ENCODE data around the gene NEMP2. TPM values are rescaled to one million over a fixed set of nuclear protein-coding genes. Genes with fewer than 3 reads are reported as not detected.

Gene NEMP2
- total RNA-seq, 2 experiments from 2014 or later = 11.6 to 12.2 TPM

DNA sequence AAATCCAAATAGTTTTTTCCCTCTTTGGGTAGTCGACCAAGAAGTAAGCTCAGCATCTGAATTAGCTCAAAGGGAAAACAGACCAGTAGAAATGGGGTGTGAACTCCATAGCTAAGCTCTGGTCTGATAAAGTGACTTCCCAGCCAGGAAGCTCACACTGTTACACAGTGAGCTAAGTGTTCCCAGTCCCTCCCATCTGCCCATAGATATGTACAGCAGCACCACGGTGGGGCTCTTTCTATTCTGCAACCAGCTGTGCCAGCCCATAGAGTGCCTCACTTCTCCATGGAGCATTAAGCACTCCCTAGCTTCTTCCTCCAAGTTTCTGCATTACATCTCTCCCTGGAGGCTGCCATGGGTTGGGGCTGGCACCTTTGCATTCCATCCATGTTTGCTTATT is 27.6 kb upstream of the NEMP2 start:
- Histone ChIP-seq H3K27ac (ENCODE audit: low read depth in 1 of 2, low read length in 2 of 2) (no peak overlapping the region), H3K9me3 (ENCODE audit: control insufficient read depth in 1 of 2, insufficient read depth in 1 of 2, low read length in 2 of 2) (peaks cover 0 to 6% of the 10 kb centered on the region in 2 experiments), H3K4me3 (ENCODE audit: low read length) (no peak overlapping the region), H3K4me1 (ENCODE audit: insufficient read depth, low read length) (peaks cover 4% of the 10 kb centered on the region), H3K36me3 (ENCODE audit: insufficient read depth, low read length) (no peaks in the 10 kb centered on the region), H3K27me3 (ENCODE audit: control insufficient read depth in 1 of 2, insufficient read depth in 2 of 2, low read length in 2 of 2) (no peaks in the 10 kb centered on the region)
- ATAC-seq (ENCODE audit: poor library complexity) (no peak), DNase-seq (no peak)
- H3K4me1 Mint-ChIP-seq (ENCODE audit: low read depth) = peaks cover 16% of the 10 kb centered on the region
- TF ChIP-seq, protein P1, sequence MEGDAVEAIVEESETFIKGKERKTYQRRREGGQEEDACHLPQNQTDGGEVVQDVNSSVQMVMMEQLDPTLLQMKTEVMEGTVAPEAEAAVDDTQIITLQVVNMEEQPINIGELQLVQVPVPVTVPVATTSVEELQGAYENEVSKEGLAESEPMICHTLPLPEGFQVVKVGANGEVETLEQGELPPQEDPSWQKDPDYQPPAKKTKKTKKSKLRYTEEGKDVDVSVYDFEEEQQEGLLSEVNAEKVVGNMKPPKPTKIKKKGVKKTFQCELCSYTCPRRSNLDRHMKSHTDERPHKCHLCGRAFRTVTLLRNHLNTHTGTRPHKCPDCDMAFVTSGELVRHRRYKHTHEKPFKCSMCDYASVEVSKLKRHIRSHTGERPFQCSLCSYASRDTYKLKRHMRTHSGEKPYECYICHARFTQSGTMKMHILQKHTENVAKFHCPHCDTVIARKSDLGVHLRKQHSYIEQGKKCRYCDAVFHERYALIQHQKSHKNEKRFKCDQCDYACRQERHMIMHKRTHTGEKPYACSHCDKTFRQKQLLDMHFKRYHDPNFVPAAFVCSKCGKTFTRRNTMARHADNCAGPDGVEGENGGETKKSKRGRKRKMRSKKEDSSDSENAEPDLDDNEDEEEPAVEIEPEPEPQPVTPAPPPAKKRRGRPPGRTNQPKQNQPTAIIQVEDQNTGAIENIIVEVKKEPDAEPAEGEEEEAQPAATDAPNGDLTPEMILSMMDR (IDR thresholded peaks at IDR 0.05) = no peak
- intact Hi-C loops (cut with DNase I, micrococcal nuclease) = no loop called here
- ChIA-PET POLR2A (interaction anchor here (0.8 to 2.1 kb wide), 4 partner anchors 9 to 29 kb away, joined by 3 to 9 read pairs (median 3); no protein-coding TSS in a partner anchor), CTCF (no interaction called here)
- H3K9me3 Mint-ChIP-seq = no peaks in the 10 kb centered on the region
- H3K27ac Mint-ChIP-seq = no peak overlapping the region
- no peaks in the 10 kb centered on the region for H3K36me3 Mint-ChIP-seq (ENCODE audit: low read depth)
- no peak overlapping the region for H3K4me3 Mint-ChIP-seq
- H3K27me3 Mint-ChIP-seq = no peaks in the 10 kb centered on the region

DNA sequence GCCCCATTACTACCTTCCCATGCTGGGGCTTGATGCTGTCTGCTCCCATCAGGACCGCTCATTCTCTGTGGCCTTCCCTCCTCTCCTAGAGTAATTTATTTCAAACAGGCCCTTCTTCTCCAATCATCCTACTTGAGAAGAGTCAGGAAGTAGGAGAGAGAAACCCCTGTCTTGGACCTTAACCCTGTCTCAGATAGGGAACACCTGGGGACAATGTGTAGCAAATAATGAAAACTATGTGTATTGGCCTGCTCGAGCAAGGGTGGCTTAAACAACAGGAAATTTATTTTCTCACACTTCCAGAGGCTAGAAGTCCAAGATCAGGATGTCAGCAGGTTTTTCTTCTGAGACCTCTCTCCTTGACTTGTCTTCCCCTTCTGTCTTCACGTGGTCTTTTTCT is 26.6 kb upstream of the NEMP2 start:
- H3K27me3 Mint-ChIP-seq = no peaks in the 10 kb centered on the region
- TF ChIP-seq, protein P1 (IDR thresholded peaks at IDR 0.05) = no peak
- Histone ChIP-seq H3K4me3 (ENCODE audit: low read length) (no peak overlapping the region), H3K27me3 (ENCODE audit: control insufficient read depth in 1 of 2, insufficient read depth in 2 of 2, low read length in 2 of 2) (no peaks in the 10 kb centered on the region), H3K9me3 (ENCODE audit: control insufficient read depth in 1 of 2, insufficient read depth in 1 of 2, low read length in 2 of 2) (no peaks in the 10 kb centered on the region), H3K4me1 (ENCODE audit: insufficient read depth, low read length) (peaks cover 4% of the 10 kb centered on the region), H3K36me3 (ENCODE audit: insufficient read depth, low read length) (no peaks in the 10 kb centered on the region), H3K27ac (ENCODE audit: low read depth in 1 of 2, low read length in 2 of 2) (no peak overlapping the region)
- H3K4me1 Mint-ChIP-seq (ENCODE audit: low read depth) = peaks cover 16% of the 10 kb centered on the region
- DNase-seq = no peak
- H3K36me3 Mint-ChIP-seq (ENCODE audit: low read depth) = no peaks in the 10 kb centered on the region
- CTCF ChIA-PET = no interaction called here
- no peak for ATAC-seq (ENCODE audit: poor library complexity)
- H3K4me3 Mint-ChIP-seq = no peak overlapping the region
- H3K9me3 Mint-ChIP-seq = no peaks in the 10 kb centered on the region
- POLR2A ChIA-PET = interaction anchor here (1.4 to 2.1 kb wide), 2 partner anchors 10 to 28 kb away, joined by 3 to 9 read pairs; no protein-coding TSS in a partner anchor
- H3K27ac Mint-ChIP-seq = no peak overlapping the region
- intact Hi-C loops (cut with DNase I, micrococcal nuclease) = no loop called here

DNA sequence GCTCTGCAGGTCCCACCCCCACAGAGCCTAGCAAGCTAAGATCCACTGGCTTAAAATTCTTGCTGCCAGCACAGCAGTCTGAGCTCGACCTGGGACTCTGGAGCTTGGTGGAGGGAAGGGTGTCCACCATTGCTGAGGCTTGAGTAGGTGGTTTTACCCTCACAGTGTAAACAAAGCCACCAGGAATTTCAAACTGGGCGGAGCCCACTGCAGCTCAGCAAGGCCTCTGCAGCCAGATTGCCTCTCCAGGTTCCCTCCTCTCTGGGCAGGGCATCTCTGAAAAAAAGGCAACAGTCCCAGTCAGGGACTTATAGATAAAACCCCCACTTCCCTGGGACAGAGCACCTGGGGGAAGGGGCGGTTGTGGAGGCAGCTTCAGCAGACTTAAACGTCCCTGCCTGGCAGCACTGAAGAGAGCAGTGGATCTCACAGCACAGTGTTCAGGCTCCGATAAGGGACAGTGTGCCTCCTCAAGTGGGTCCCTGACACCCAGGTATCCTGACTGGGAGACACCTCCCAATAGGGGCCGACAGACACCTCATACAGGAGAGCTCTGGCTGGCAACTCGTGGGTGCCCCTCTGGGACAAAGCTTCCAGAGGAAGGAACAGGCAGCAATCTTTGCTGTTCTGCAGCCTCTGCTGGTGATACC is 20.0 kb upstream of the NEMP2 start:
- H3K4me1 Mint-ChIP-seq (ENCODE audit: low read depth) = peaks cover 10% of the 10 kb centered on the region
- no peak overlapping the region for H3K27ac Mint-ChIP-seq
- no peak overlapping the region for H3K4me3 Mint-ChIP-seq
- TF ChIP-seq, protein P1 (IDR thresholded peaks at IDR 0.05) = no peak
- H3K9me3 Mint-ChIP-seq = no peaks in the 10 kb centered on the region
- no peak for ATAC-seq (ENCODE audit: poor library complexity)
- Histone ChIP-seq H3K36me3 (ENCODE audit: insufficient read depth, low read length) (no peaks in the 10 kb centered on the region), H3K4me1 (ENCODE audit: insufficient read depth, low read length) (no peaks in the 10 kb centered on the region), H3K4me3 (ENCODE audit: low read length) (no peak overlapping the region), H3K9me3 (ENCODE audit: control insufficient read depth in 1 of 2, insufficient read depth in 1 of 2, low read length in 2 of 2) (peaks cover 0 to 4% of the 10 kb centered on the region in 2 experiments), H3K27ac (ENCODE audit: low read depth in 1 of 2, low read length in 2 of 2) (no peak overlapping the region), H3K27me3 (ENCODE audit: control insufficient read depth in 1 of 2, insufficient read depth in 2 of 2, low read length in 2 of 2) (no peaks in the 10 kb centered on the region)
- ChIA-PET CTCF (no interaction called here), POLR2A (interaction anchor here (1.2 kb wide), 1 partner anchor 15 kb away, joined by 4 read pairs; no protein-coding TSS in a partner anchor)
- intact Hi-C loops (cut with DNase I, micrococcal nuclease) = no loop called here
- no peaks in the 10 kb centered on the region for H3K36me3 Mint-ChIP-seq (ENCODE audit: low read depth)
- H3K27me3 Mint-ChIP-seq = no peaks in the 10 kb centered on the region
- no peak for DNase-seq
